Measurements from ENCODE around the gene PIK3C3.
"Not testable (repeated sequence)": the region's sequence is repeated elsewhere in the genome, so short reads cannot be mapped to it uniquely, and the experiment has no call there.

The PIK3C3 gene

GRCh38 chr18:41966943-41967342, 11.9 kb downstream of the PIK3C3 start:
- DNase-seq = no peak

- DNase-seq = no peak
Observed at GRCh38 chr18:41967680-41968079, 12.6 kb downstream of the PIK3C3 start.

DNA sequence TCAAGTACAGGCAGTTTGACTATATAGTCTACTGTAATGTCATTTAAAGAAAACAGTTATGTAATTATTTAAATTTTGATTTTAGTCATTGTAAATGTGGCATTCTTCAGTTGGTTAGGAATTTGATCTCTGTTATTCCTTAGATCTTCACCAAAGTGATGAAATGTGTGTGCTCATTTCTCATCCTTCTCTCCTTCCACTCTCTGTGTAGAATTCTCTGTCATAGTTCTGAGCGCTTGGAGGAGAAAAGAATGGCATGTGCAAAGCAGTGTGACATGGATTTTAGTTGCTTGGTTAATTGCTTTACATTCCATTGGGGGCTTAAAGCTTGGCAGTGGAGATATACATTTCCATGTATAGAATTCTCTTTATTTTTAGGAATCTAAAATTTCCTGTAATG, 14.8 kb downstream of the PIK3C3 start:
- no peak for DNase-seq

GRCh38 chr18:41972067-41972925, 17.3 kb downstream of the PIK3C3 start:
- DNase-seq = no peak

DNA sequence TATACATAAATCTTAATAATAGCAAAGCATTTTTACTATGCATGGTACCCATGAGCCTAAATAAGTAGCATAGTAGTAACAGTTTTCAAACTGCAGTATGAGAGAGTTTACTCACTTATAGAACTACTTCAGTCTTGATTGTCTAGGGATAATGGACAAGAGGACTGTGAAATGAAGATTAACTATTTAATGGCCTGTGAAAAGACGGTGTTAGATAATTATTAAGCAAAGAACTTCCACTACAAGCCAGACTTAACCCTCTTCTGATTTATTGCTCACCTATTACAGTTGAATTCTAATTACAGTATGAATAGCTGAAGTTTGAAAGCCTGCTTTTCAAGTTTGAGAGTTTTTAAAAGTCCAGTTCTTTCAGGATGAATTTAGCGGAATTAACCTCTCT, 18.9 kb downstream of the PIK3C3 start:
- DNase-seq = no peak

DNA sequence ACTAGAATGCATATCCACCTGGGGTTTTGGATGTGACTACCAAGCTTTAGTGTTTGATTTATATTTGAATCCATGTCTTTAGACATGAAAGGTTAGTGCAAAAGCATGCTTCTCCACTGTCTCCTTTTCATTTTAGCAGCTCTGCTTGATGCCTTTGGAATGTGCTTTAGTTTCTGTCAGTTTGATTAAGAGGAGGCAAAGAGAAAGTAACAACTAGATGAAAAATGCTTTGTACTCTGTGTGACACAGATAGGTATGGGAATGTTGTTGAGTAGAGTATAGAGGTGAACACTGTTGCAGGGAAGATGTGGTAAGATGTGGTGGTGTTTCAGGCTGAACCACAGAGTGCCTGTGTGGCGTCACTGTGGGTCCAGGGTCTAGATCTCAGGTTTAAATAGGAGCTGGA, 19.8 kb downstream of the PIK3C3 start:
- DNase-seq = no peak

GRCh38 chr18:41975284-41975683, 20.2 kb downstream of the PIK3C3 start:
- DNase-seq = no peak

DNA sequence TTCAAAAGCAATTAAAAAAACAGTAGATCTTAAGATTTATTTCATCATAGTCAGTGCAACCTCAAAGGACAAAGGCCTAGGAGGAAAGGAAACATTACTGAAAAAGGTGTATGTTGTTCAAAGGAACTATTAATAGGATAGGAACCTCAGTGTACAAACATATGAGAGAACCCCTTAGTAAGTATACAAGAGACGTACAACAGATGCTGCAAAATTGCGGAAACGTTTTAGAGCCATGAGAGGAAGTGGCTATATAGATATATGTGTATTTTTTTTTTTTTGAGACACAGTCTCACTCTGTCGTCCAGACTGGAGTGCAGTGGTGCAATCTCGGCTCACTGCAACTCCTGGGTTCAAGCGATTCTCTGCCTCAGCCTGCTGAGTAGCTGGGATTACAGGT, 22.2 kb downstream of the PIK3C3 start:
- no peak for DNase-seq

- DNase-seq = no peak
Observed at GRCh38 chr18:41982942-41983660, 28.1 kb downstream of the PIK3C3 start.

GRCh38 chr18:41985914-41986313, 30.9 kb downstream of the PIK3C3 start:
- no peak for DNase-seq

DNA sequence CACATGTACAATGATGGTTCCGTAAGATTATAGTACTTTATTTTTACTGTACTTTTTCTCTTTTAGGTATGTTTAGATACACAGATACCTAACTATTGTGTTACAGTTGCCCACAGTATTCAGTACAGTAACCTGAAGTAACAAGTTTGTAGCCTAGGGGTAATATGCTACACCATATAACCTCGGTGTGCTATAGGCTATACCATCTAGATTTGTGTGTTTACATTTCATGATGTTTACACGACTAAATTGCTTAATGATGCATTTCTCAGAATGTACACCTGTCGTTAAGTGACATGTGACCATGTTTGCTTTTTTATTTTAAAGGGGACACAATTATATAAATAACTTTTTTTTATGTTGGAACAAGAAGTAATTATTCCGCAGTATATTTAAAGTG, 34.5 kb downstream of the PIK3C3 start:
- no peak for DNase-seq

DNA sequence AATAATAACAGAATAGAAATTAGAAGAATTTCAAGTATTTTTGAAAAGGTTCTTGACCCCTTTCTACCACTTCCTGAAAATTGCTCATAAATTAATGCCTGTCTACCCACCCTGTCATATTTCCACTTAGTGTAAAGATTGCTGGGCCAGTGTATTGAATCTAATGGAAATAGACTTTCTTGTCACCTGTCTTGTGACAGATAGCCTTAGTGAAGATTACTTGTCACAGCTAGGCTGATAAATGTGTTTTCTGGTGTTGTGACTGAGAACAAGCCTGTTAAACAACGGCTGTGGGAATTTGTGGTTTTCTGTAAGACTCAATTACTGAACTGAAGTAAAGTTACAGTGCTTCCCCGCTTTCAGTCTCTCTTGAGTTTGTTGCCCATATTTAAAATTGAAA, 37.0 kb downstream of the PIK3C3 start:
- DNase-seq = no peak

- DNase-seq = no peak
Observed at GRCh38 chr18:41992703-41993102, 37.7 kb downstream of the PIK3C3 start.

GRCh38 chr18:41993151-41993550, 38.1 kb downstream of the PIK3C3 start:
- DNase-seq = no peak

- no peak for DNase-seq
Observed at GRCh38 chr18:41996020-41996419, 41.0 kb downstream of the PIK3C3 start.

DNA sequence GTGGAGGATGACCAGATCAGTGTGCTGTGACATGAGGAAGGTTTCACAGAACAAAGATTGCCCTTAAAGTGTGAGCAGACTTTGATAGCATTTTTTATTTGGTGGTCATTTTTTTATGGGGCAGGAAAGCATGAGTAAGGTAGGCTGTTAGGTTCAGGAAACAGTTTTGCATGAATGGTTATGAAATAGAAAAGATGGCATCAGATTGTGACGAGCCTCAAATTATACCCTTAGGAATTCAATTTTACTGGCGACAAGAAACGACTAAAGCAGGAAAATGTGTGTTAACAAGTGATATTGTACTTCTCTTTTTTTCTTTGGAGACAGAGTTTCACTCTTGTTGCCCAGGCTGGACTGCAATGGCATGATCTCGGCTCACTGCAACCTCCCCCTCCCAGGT, 44.7 kb downstream of the PIK3C3 start:
- DNase-seq = no peak

DNA sequence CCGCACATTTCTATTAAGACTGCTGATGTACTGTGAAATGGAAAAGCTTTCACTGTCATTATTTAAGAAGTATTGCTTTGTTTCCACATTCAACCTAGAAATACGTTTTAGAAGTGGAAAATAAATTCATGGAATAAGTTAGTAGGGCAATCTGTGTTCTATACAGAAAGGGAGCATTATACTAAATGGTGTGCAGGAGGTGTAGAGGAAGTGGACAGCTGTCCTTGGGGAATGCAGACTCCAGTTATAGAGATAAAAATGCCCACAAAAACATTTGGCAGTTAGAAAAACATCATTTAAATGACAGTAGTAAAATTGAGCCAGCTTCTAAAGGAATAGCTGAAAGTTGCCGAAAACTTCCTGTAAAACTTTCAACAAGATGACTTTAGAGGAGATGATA, 46.8 kb downstream of the PIK3C3 start:
- DNase-seq = no peak

GRCh38 chr18:42004653-42005052, 49.6 kb downstream of the PIK3C3 start:
- DNase-seq = no peak

GRCh38 chr18:42005782-42006181, 50.7 kb downstream of the PIK3C3 start:
- no peak for DNase-seq

GRCh38 chr18:42009457-42009856, 54.4 kb downstream of the PIK3C3 start:
- not testable (repeated sequence) for DNase-seq

GRCh38 chr18:42011053-42011452, 56.0 kb downstream of the PIK3C3 start:
- no peak for DNase-seq

- no peak for DNase-seq
Observed at GRCh38 chr18:42018831-42019230, 63.8 kb downstream of the PIK3C3 start.

DNA sequence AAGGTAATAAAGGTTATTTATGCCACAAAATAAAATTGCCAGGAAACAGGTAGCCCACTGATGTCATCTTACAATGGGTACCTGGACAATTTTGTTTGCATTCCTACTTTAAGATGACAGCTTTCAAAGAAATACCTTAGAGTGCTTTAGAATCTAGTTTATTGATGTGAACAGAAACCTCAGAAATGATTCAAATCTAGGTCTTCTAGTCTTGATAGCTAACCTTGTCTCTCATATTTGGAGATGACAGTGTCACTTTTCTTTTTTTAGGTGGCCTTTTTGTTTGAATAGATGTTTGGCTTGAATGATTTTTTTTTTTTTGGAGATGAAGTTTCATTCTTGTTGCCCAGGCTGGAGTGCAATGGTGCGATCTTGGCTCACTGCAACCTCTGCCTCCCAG, 69.1 kb downstream of the PIK3C3 start:
- DNase-seq = no peak

DNA sequence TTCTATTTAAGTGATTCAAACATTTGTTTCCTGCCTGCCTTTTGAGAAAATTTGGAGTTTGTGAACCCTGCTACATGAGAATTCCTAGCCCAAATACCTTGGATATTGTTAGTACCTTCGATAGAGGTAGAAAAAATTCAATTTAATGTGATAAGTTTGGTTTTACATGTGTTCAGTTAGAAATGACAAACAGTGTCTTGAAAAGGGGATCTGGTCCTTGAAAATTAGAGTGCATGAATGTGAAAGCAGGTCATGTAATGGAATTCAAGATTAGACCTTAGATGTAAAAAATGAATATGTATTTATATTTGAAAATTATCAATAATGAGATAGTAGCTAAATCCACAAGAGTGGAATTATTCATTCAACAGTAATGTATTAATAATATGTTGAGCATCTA, 70.5 kb downstream of the PIK3C3 start:
- no peak for DNase-seq
